Measurements from ENCODE around the gene NFIB. TPM values are rescaled to one million over a fixed set of nuclear protein-coding genes. Genes with fewer than 3 reads are reported as not detected.

NFIB gene
- total and polyA plus RNA-seq, 2 donors from 2014 or later, result 15.6 to 112 TPM

GRCh38 chr9:14136646-14137370, 177.1 kb downstream of the NFIB start:
- Histone ChIP-seq H3K27me3 (ENCODE audit: control insufficient read depth, insufficient read depth, low read length) (no peaks in the 10 kb centered on the region), H3K4me1 (ENCODE audit: control insufficient read depth in 2 of 3, insufficient read depth in 2 of 3, low read depth in 1 of 3, low read length in 3 of 3) (no peaks in the 10 kb centered on the region), H3K4me3 (ENCODE audit: low read length in 3 of 3) (no peak overlapping the region), H3K9ac (ENCODE audit: low read length in 3 of 3) (no peak overlapping the region), H3K27ac (ENCODE audit: low read depth in 2 of 2, low read length in 2 of 2) (no peak overlapping the region), H3K36me3 (ENCODE audit: control insufficient read depth in 2 of 3, insufficient read depth in 3 of 3, low read length in 3 of 3) (no peaks in the 10 kb centered on the region), H3K9me3 (ENCODE audit: control insufficient read depth in 2 of 3, insufficient read depth in 1 of 3, low read length in 3 of 3) (no peaks in the 10 kb centered on the region)
- intact Hi-C loops (cut with DNase I), result no loop called here
- FAIRE-seq, result no peak
- no peak for DNase-seq
- TF ChIP-seq CTCF (IDR thresholded peaks at IDR 0.05; ENCODE audit: borderline replicate concordance, extremely low read depth, insufficient read depth), result no peak

GRCh38 chr9:14136047-14136635, 177.8 kb downstream of the NFIB start:
- H3K4me1 ChIP-seq (ENCODE audit: control insufficient read depth in 2 of 3, insufficient read depth in 2 of 3, low read depth in 1 of 3, low read length in 3 of 3), result no peaks in the 10 kb centered on the region
- no peak overlapping the region for H3K4me3 ChIP-seq (ENCODE audit: low read length in 3 of 3)
- FAIRE-seq (no peak), DNase-seq (no peak)
- H3K27me3 ChIP-seq (ENCODE audit: control insufficient read depth, insufficient read depth, low read length), result no peaks in the 10 kb centered on the region
- no peaks in the 10 kb centered on the region for H3K36me3 ChIP-seq (ENCODE audit: control insufficient read depth in 2 of 3, insufficient read depth in 3 of 3, low read length in 3 of 3)
- intact Hi-C loops (cut with DNase I), result no loop called here
- H3K9ac ChIP-seq (ENCODE audit: low read length in 3 of 3), result no peak overlapping the region
- H3K27ac ChIP-seq (ENCODE audit: low read depth in 2 of 2, low read length in 2 of 2), result no peak overlapping the region
- no peak for TF ChIP-seq CTCF (IDR thresholded peaks at IDR 0.05; ENCODE audit: borderline replicate concordance, extremely low read depth, insufficient read depth)
- no peaks in the 10 kb centered on the region for H3K9me3 ChIP-seq (ENCODE audit: control insufficient read depth in 2 of 3, insufficient read depth in 1 of 3, low read length in 3 of 3)

GRCh38 chr9:14135421-14135820, 178.5 kb downstream of the NFIB start:
- Histone ChIP-seq H3K4me1 (ENCODE audit: control insufficient read depth in 2 of 3, insufficient read depth in 2 of 3, low read depth in 1 of 3, low read length in 3 of 3) (no peaks in the 10 kb centered on the region), H3K9ac (ENCODE audit: low read length in 3 of 3) (no peak overlapping the region), H3K4me3 (ENCODE audit: low read length in 3 of 3) (no peak overlapping the region), H3K27ac (ENCODE audit: low read depth in 2 of 2, low read length in 2 of 2) (no peak overlapping the region), H3K27me3 (ENCODE audit: control insufficient read depth, insufficient read depth, low read length) (no peaks in the 10 kb centered on the region), H3K36me3 (ENCODE audit: control insufficient read depth in 2 of 3, insufficient read depth in 3 of 3, low read length in 3 of 3) (no peaks in the 10 kb centered on the region), H3K9me3 (ENCODE audit: control insufficient read depth in 2 of 3, insufficient read depth in 1 of 3, low read length in 3 of 3) (no peaks in the 10 kb centered on the region)
- DNase-seq (no peak), FAIRE-seq (no peak)
- intact Hi-C loops (cut with DNase I), result no loop called here
- TF ChIP-seq CTCF (IDR thresholded peaks at IDR 0.05; ENCODE audit: borderline replicate concordance, extremely low read depth, insufficient read depth), result no peak

Measured in kidney (tissue), 14 donors.